Endothelial cell of umbilical vein (primary cell): ENCODE data around the gene NCAN. TPM values are rescaled to one million over a fixed set of nuclear protein-coding genes. Genes with fewer than 3 reads are reported as not detected.

Experiments
- BruUV-seq: library from RNA; stranded (reverse); fragments of 400-500 nt; replicated peaks from 2 replicates; lab custom pipeline; 2021; lab: Mats Ljungman, UMichigan
- CTCF ChIA-PET: fragments of 300-600, 350-600 bp; sonication (Branson Sonifier 250); formaldehyde crosslinking; loops from one replicate; lab custom pipeline; 2021; ENCODE audit warnings: antibody characterized with exemption, inconsistent platforms; lab: Charles Lee
- POLR2A ChIA-PET: fragments of 300-600, 350-600 bp; sonication (Branson Sonifier 250); formaldehyde crosslinking; loops from one replicate; lab custom pipeline; 2021; ENCODE audit warnings: antibody characterized with exemption, inconsistent platforms; lab: Charles Lee
- DNase-seq: peaks from one replicate; pipeline ENCODE4 v3.0.0-alpha.2; 2011; ENCODE audit warnings: low read depth, low spot score
- FAIRE-seq: peaks from 2 replicates; lab custom pipeline; 2011; peaks lifted over from hg19 to GRCh38; lab: Jason Lieb, UNC
- H2AFZ ChIP-seq: 2 replicates; pipeline ENCODE4 v1.6.0; 2012; ENCODE audit warnings: low read depth, low read length, control low read depth, inconsistent platforms
- H3K27ac ChIP-seq: 2 replicates; pipeline ENCODE4 v1.5.1; 2011; ENCODE audit warnings: low read depth, mild to moderate bottlenecking, control low read depth, low read length, moderate library complexity; ENCODE audit not compliant: insufficient read depth
- H3K27me3 ChIP-seq, 2 experiments: 2 replicates each; pipeline versions ENCODE4 v1.6.0 to v1.6.1; 2011; ENCODE audit warnings: low read length in 2 of 2, mixed read lengths in 1 of 2; ENCODE audit not compliant: control insufficient read depth in 2 of 2, insufficient read depth in 2 of 2
- H3K36me3 ChIP-seq, 2 experiments: 2 replicates in 1 of 2; 3 replicates in 1 of 2; pipeline ENCODE4 v1.5.1; 2011; ENCODE audit warnings: low read length in 2 of 2, mild to moderate bottlenecking in 1 of 2, moderate library complexity in 1 of 2; ENCODE audit not compliant: control insufficient read depth in 2 of 2, insufficient read depth in 2 of 2; ENCODE audit errors: extremely low read depth in 1 of 2
- H3K4me1 ChIP-seq: 3 replicates; pipeline ENCODE4 v1.5.1; 2011; ENCODE audit warnings: mild to moderate bottlenecking, low read length; ENCODE audit not compliant: control insufficient read depth, insufficient read depth; ENCODE audit errors: extremely low read depth
- H3K4me2 ChIP-seq: 2 replicates; pipeline ENCODE4 v1.6.1; 2011; ENCODE audit warnings: low read length, control low read depth, mixed read lengths; ENCODE audit not compliant: insufficient read depth
- H3K4me3 ChIP-seq, 3 experiments: fragments of 200-600 bp in 1 of 3; sonication (generic), shearing (Covaris generic) in 1 of 3; replicated peaks in 1 of 3; 2 replicates each; pipeline ENCODE4 v1.5.1; 2011 to 2016; ENCODE audit warnings: control low read depth in 3 of 3, low read length in 3 of 3, mild to moderate bottlenecking in 2 of 3, inconsistent platforms in 1 of 3, low read depth in 1 of 3, moderate library complexity in 1 of 3; ENCODE audit not compliant: insufficient read depth in 1 of 3
- H3K79me2 ChIP-seq: 2 replicates; pipeline ENCODE4 v1.6.0; 2012; ENCODE audit warnings: low read length, inconsistent platforms; ENCODE audit not compliant: control insufficient read depth, insufficient read depth
- H3K9ac ChIP-seq: replicated peaks from 2 replicates; pipeline ENCODE3; 2011; ENCODE audit warnings: low read length, control low read depth; ENCODE audit not compliant: insufficient read depth; ENCODE audit errors: extremely low read depth
- H3K9me1 ChIP-seq: replicated peaks from 3 replicates; pipeline ENCODE4 v1.6.0; 2011; ENCODE audit warnings: mild to moderate bottlenecking, low read length; ENCODE audit not compliant: control insufficient read depth, insufficient read depth; ENCODE audit errors: extremely low read depth
- H3K9me3 ChIP-seq: replicated peaks from 2 replicates; pipeline ENCODE4 v1.5.1; 2012; ENCODE audit warnings: low read length, inconsistent platforms; ENCODE audit not compliant: control insufficient read depth, insufficient read depth
- H4K20me1 ChIP-seq: replicated peaks from 2 replicates; pipeline ENCODE3; 2011; ENCODE audit warnings: mild to moderate bottlenecking, low read length; ENCODE audit not compliant: control insufficient read depth, insufficient read depth; ENCODE audit errors: extremely low read depth
- CTCF ChIP-seq, 2 donors: IDR thresholded peaks; 1 replicate in 1 of 2; 2 replicates in 1 of 2; pipeline ENCODE4 v1.5.1; 2011; ENCODE audit warnings: low read length in 2 of 2, mild to moderate bottlenecking in 2 of 2, moderate library complexity in 2 of 2, control low read depth in 1 of 2, inconsistent platforms in 1 of 2, low read depth in 1 of 2; ENCODE audit not compliant: insufficient read depth in 1 of 2; ENCODE audit errors: extremely low read depth in 1 of 2
- EZH2 ChIP-seq: IDR thresholded peaks from 2 replicates; pipeline ENCODE4 v1.6.1; 2012; ENCODE audit warnings: borderline replicate concordance, low read depth, mild to moderate bottlenecking, moderate library complexity, low read length, inconsistent platforms; ENCODE audit not compliant: severe bottlenecking
- FOS ChIP-seq: IDR thresholded peaks from 2 replicates; pipeline ENCODE4 v1.6.1; 2011; ENCODE audit warnings: mild to moderate bottlenecking, low read length, moderate library complexity, borderline replicate concordance; ENCODE audit not compliant: insufficient read depth
- GATA2 ChIP-seq: IDR thresholded peaks from 2 replicates; pipeline ENCODE4 v1.7.0; 2011; ENCODE audit warnings: low read depth, mild to moderate bottlenecking, moderate library complexity, mixed read lengths, low read length; ENCODE audit not compliant: insufficient read length, insufficient read depth
- JUN ChIP-seq: IDR thresholded peaks from 2 replicates; pipeline ENCODE4 v1.6.1; 2011; ENCODE audit warnings: borderline replicate concordance, low read depth; ENCODE audit not compliant: insufficient read length, insufficient read depth
- MAX ChIP-seq: IDR thresholded peaks from 2 replicates; pipeline ENCODE4 v1.6.1; 2011; ENCODE audit not compliant: insufficient read depth, insufficient read length
- MYC ChIP-seq: IDR thresholded peaks from one replicate; pipeline ENCODE4 v1.6.1; 2011; ENCODE audit warnings: mild to moderate bottlenecking, low read depth, low read length
- POLR2A ChIP-seq: IDR thresholded peaks from 2 replicates; pipeline ENCODE4 v1.6.1; 2012; ENCODE audit warnings: low read depth, mild to moderate bottlenecking, control low read depth, low read length
- POLR2AphosphoS5 ChIP-seq: IDR thresholded peaks from 2 replicates; pipeline ENCODE4 v1.6.1; 2012; ENCODE audit warnings: low read depth, mild to moderate bottlenecking, control low read depth, low read length, moderate library complexity; ENCODE audit not compliant: insufficient read depth
- dilution Hi-C: fragments of 300-500 bp; cut with MboI; formaldehyde crosslinking; loops from one replicate; pipeline ENCODE4 v1.15.0; 2019; ENCODE audit warnings: low sequenced_read_pairs; ENCODE audit not compliant: extremely low pct_ligation_motif_present
- intact Hi-C: fragments of 100-400 bp; cut with micrococcal nuclease; formaldehyde crosslinking; loops from one replicate; pipeline ENCODE4 v1.10.0; 2022
- polyA plus RNA-seq, 4 experiments: library from polyadenylated mRNA; depleted of rRNA in 3 of 4; stranded (reverse) in 3 of 4; unstranded in 1 of 4; fragments of >200 nt; gene quantifications; 2 replicates each; pipeline versions ENCODE4 v1.2.1 to v1.2.3, GENCODE V29; 2011 to 2012; ENCODE audit warnings: missing spikeins in 1 of 4
- total RNA-seq: library from RNA; stranded (reverse); gene quantifications from 2 replicates; pipeline ENCODE4 v1.2.3, GENCODE V29; 2021

Gene NCAN
- total and polyA plus RNA-seq, 2 donors (not counting 3 experiments of a cell fraction or from before 2014, with no cell fraction given) = not detected

GRCh38 chr19:19263886-19264487 is 52.2 kb downstream of the NCAN start:
- POLR2A ChIA-PET = no interaction called here
- Histone ChIP-seq H3K4me2 (no peak overlapping the region), H3K79me2 (no peaks in the 10 kb centered on the region), H3K36me3 (no peaks in the 10 kb centered on the region), H3K9me3 (no peaks in the 10 kb centered on the region), H3K9me1 (no peaks in the 10 kb centered on the region), H4K20me1 (no peaks in the 10 kb centered on the region), H3K4me1 (no peaks in the 10 kb centered on the region), H3K4me3 (no peak overlapping the region), H3K27me3 (peaks cover 29 to 30% of the 10 kb centered on the region in 2 experiments), H3K27ac (no peak overlapping the region), H3K9ac (no peak overlapping the region), H2AFZ (no peak overlapping the region)
- FAIRE-seq (no peak), DNase-seq (no peak)
- no peak for TF ChIP-seq POLR2AphosphoS5
- no peak for TF ChIP-seq CTCF (IDR thresholded peaks at IDR 0.05; ENCODE audit: extremely low read depth in 1 of 2, insufficient read depth in 1 of 2, low read depth in 1 of 2, low read length in 2 of 2)
- no peak for TF ChIP-seq JUN
- intact Hi-C loops = no loop called here
- BruUV-seq = no TSS peak
- dilution Hi-C loops = no loop called here
- CTCF ChIA-PET = no interaction called here

- Histone ChIP-seq H4K20me1 (no peaks in the 10 kb centered on the region), H3K4me3 (no peak overlapping the region), H3K27ac (no peak overlapping the region), H2AFZ (no peak overlapping the region), H3K9me3 (no peaks in the 10 kb centered on the region), H3K27me3 (peaks cover 16 to 21% of the 10 kb centered on the region in 2 experiments), H3K36me3 (no peaks in the 10 kb centered on the region), H3K79me2 (no peaks in the 10 kb centered on the region), H3K9me1 (no peaks in the 10 kb centered on the region), H3K9ac (no peak overlapping the region), H3K4me2 (no peak overlapping the region), H3K4me1 (no peaks in the 10 kb centered on the region)
- TF ChIP-seq FOS (no peak), JUN (no peak), MYC (no peak), POLR2A (no peak), GATA2 (no peak), CTCF (IDR thresholded peaks at IDR 0.05; ENCODE audit: extremely low read depth in 1 of 2, insufficient read depth in 1 of 2, low read depth in 1 of 2, low read length in 2 of 2) (no peak), EZH2 (no peak), POLR2AphosphoS5 (no peak), MAX (no peak)
- DNase-seq (no peak), FAIRE-seq (no peak)
- POLR2A ChIA-PET = no interaction called here
- BruUV-seq = no TSS peak
- dilution Hi-C loops = no loop called here
- intact Hi-C loops = no loop called here
- CTCF ChIA-PET = no interaction called here
Observed at GRCh38 chr19:19267305-19267704, 55.5 kb downstream of the NCAN start.
